CD14-positive monocyte (primary cell): ENCODE measurements around the gene SKIL. TPM values are rescaled to one million over a fixed set of nuclear protein-coding genes. Genes with fewer than 3 reads are reported as not detected.
A peak's percentile ranks its signal among the peaks of the same experiment; 100 is the strongest.

Experiments used
- DNase-seq, 3 donors: peaks; one replicate each; pipeline ENCODE4 v3.0.0-alpha.2; 2011 to 2022
- H2AFZ ChIP-seq: 2 replicates; pipeline ENCODE4 v1.6.0; 2012; ENCODE audit warnings: mild to moderate bottlenecking, low read depth, low read length, inconsistent platforms; ENCODE audit not compliant: insufficient read depth, poor library complexity, severe bottlenecking
- H3K27ac ChIP-seq, 2 donors: 1 replicate in 1 of 2; 2 replicates in 1 of 2; pipeline ENCODE4 v1.5.1; 2012 to 2013; ENCODE audit warnings: low read length in 2 of 2, control low read depth in 1 of 2, inconsistent platforms in 1 of 2, low read depth in 1 of 2, mild to moderate bottlenecking in 1 of 2
- H3K27me3 ChIP-seq, 2 donors: one replicate each; pipeline versions ENCODE4 v1.6.0 to v1.6.1; 2011 to 2013; ENCODE audit warnings: low read length in 2 of 2; ENCODE audit not compliant: control insufficient read depth in 2 of 2, insufficient read depth in 2 of 2
- H3K36me3 ChIP-seq, 2 donors: replicated peaks in 1 of 2; 1 replicate in 1 of 2; 2 replicates in 1 of 2; pipeline versions ENCODE4 v1.5.1 to v1.6.1; 2012 to 2013; ENCODE audit warnings: low read length in 2 of 2, control low read depth in 1 of 2, inconsistent platforms in 1 of 2, mild to moderate bottlenecking in 1 of 2; ENCODE audit not compliant: insufficient read depth in 2 of 2, control insufficient read depth in 1 of 2
- H3K4me1 ChIP-seq, 2 donors: 1 replicate in 1 of 2; 2 replicates in 1 of 2; pipeline versions ENCODE4 v1.5.1 to v1.6.1; 2012 to 2013; ENCODE audit warnings: low read length in 2 of 2, control low read depth in 1 of 2, inconsistent platforms in 1 of 2, mild to moderate bottlenecking in 1 of 2, moderate library complexity in 1 of 2; ENCODE audit not compliant: insufficient read depth in 2 of 2, control insufficient read depth in 1 of 2
- H3K4me2 ChIP-seq: replicated peaks from 2 replicates; pipeline ENCODE3; 2012; ENCODE audit warnings: low read length, moderate library complexity, mild to moderate bottlenecking; ENCODE audit not compliant: poor library complexity, severe bottlenecking; ENCODE audit errors: extremely low read depth
- H3K4me3 ChIP-seq, 3 experiments: fragments of 200-600 bp in 1 of 3; sonication (generic) in 1 of 3; replicated peaks in 1 of 3; 1 replicate in 2 of 3; 2 replicates in 1 of 3; pipeline ENCODE4 v1.5.1; 2011 to 2013; ENCODE audit warnings: low read length in 3 of 3, mild to moderate bottlenecking in 3 of 3, control low read depth in 2 of 3, low read depth in 2 of 3, inconsistent platforms in 1 of 3, moderate library complexity in 1 of 3
- H3K79me2 ChIP-seq: 2 replicates; pipeline ENCODE4 v1.6.0; 2012; ENCODE audit warnings: mild to moderate bottlenecking, control low read depth, inconsistent platforms, low read length, moderate library complexity; ENCODE audit not compliant: insufficient read depth
- H3K9ac ChIP-seq: 2 replicates; pipeline ENCODE4 v1.6.0; 2017; ENCODE audit warnings: low read length, mild to moderate bottlenecking; ENCODE audit not compliant: insufficient read depth, poor library complexity, severe bottlenecking
- H3K9me3 ChIP-seq, 2 donors: replicated peaks in 1 of 2; 1 replicate in 1 of 2; 2 replicates in 1 of 2; pipeline versions ENCODE4 v1.5.1 to v1.6.1; 2012 to 2013; ENCODE audit warnings: low read length in 2 of 2, control low read depth in 1 of 2; ENCODE audit not compliant: control insufficient read depth in 1 of 2, insufficient read depth in 1 of 2
- H4K20me1 ChIP-seq: 2 replicates; pipeline ENCODE4 v1.6.0; 2012; ENCODE audit warnings: mild to moderate bottlenecking, low read length, control low read depth, moderate library complexity; ENCODE audit not compliant: insufficient read depth
- H3K27ac Mint-ChIP-seq, 7 donors: one replicate each; pipeline ENCODE4 v1.8.0; 2020; ENCODE audit warnings: mild to moderate bottlenecking in 7 of 7, mixed read lengths in 7 of 7, moderate library complexity in 6 of 7, inconsistent platforms in 2 of 7
- H3K27me3 Mint-ChIP-seq, 3 donors: one replicate each; pipeline ENCODE4 v1.8.0; 2021 to 2022; ENCODE audit warnings: low read depth in 3 of 3, mild to moderate bottlenecking in 3 of 3, mixed read lengths in 3 of 3, moderate library complexity in 3 of 3, inconsistent platforms in 1 of 3
- H3K36me3 Mint-ChIP-seq, 2 donors: one replicate each; pipeline ENCODE4 v1.8.0; 2020; ENCODE audit warnings: mixed read lengths in 2 of 2, inconsistent platforms in 1 of 2, mild to moderate bottlenecking in 1 of 2
- H3K4me1 Mint-ChIP-seq: one replicate; pipeline ENCODE4 v1.8.0; 2020; ENCODE audit warnings: mild to moderate bottlenecking, mixed read lengths
- H3K4me3 Mint-ChIP-seq, 2 donors: one replicate each; pipeline ENCODE4 v1.8.0; 2020; ENCODE audit warnings: mild to moderate bottlenecking in 2 of 2, mixed read lengths in 2 of 2, moderate library complexity in 1 of 2
- H3K9me3 Mint-ChIP-seq, 7 donors: one replicate each; pipeline ENCODE4 v1.8.0; 2020 to 2022; ENCODE audit warnings: mixed read lengths in 7 of 7, mild to moderate bottlenecking in 6 of 7, moderate library complexity in 6 of 7, inconsistent platforms in 2 of 7
- WGBS: methylation state at CpG from one replicate; pipeline ENCODE4 v1.1.5; 2013; ENCODE audit warnings: missing lambda C conversion rate; ENCODE audit not compliant: insufficient coverage; 5-methylcytosine and 5-hydroxymethylcytosine counted together
- intact Hi-C, 2 donors: fragments of 100-400 bp; cut with micrococcal nuclease; formaldehyde crosslinking; loops; one replicate each; pipeline versions ENCODE4 v1.15.0 to v1.15.1; 2023
- polyA plus RNA-seq, 3 donors: library from polyadenylated mRNA; depleted of rRNA in 1 of 3; unstranded in 2 of 3; stranded (reverse) in 1 of 3; fragments of 300-500 nt in 2 of 3; fragments of >200 nt in 1 of 3; fragmentation: Illumina TruSeq in 2 of 3; gene quantifications; 1 replicate in 2 of 3; 2 replicates in 1 of 3; pipeline ENCODE4 v1.2.3, GENCODE V29; 2012 to 2021
- TF ChIP-seq, protein P1 (sequence below): fragments of 200-600 bp; IDR thresholded peaks from one replicate; pipeline ENCODE4 v1.8.0; 2022; ENCODE audit warnings: antibody characterized with exemption, mild to moderate bottlenecking

The SKIL gene
- polyA plus RNA-seq, 3 donors: 7.5 to 13.4 (median 9.2) TPM

DNA sequence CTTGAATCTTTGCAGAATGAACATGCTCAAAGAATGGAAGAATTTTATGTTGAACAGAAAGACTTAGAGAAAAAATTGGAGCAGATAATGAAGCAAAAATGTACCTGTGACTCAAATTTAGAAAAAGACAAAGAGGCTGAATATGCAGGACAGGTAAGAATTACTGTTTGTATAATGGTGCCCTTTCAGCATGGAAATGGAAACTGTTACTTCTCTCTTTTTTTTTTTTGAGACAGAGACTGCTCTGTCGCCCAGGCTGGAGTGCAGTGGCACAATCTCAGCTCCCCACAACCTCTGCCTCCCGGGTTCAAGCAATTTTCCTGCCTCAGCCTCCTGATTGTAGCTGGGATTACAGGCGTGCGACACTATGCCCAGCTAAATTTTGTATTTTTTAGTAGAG lies 33.6 kb downstream of the SKIL start:
- Histone ChIP-seq H3K36me3 (peaks cover 21 to 49% of the 10 kb centered on the region in 2 donors), H3K9ac (no peak overlapping the region), H2AFZ (no peak overlapping the region), H4K20me1 (peaks cover 17% of the 10 kb centered on the region), H3K4me2 (no peak overlapping the region), H3K27me3 (no peaks in the 10 kb centered on the region), H3K4me1 (no peaks in the 10 kb centered on the region), H3K9me3 (no peaks in the 10 kb centered on the region), H3K79me2 (no peaks in the 10 kb centered on the region), H3K4me3 (no peak overlapping the region), H3K27ac (no peak overlapping the region)
- Mint-ChIP-seq H3K36me3 (peaks cover 41 to 48% of the 10 kb centered on the region in 2 donors), H3K9me3 (peaks cover 0 to 11% (median 5%) of the 10 kb centered on the region in 7 donors), H3K4me3 (no peak overlapping the region), H3K27me3 (no peaks in the 10 kb centered on the region), H3K4me1 (no peaks in the 10 kb centered on the region), H3K27ac (peak overlapping the region in 1 of 7 donors; percentile 30)
- DNase-seq: no peak
- WGBS: no CpG with 5 or more reads among the region's 4 CpGs
- TF ChIP-seq, protein P1, sequence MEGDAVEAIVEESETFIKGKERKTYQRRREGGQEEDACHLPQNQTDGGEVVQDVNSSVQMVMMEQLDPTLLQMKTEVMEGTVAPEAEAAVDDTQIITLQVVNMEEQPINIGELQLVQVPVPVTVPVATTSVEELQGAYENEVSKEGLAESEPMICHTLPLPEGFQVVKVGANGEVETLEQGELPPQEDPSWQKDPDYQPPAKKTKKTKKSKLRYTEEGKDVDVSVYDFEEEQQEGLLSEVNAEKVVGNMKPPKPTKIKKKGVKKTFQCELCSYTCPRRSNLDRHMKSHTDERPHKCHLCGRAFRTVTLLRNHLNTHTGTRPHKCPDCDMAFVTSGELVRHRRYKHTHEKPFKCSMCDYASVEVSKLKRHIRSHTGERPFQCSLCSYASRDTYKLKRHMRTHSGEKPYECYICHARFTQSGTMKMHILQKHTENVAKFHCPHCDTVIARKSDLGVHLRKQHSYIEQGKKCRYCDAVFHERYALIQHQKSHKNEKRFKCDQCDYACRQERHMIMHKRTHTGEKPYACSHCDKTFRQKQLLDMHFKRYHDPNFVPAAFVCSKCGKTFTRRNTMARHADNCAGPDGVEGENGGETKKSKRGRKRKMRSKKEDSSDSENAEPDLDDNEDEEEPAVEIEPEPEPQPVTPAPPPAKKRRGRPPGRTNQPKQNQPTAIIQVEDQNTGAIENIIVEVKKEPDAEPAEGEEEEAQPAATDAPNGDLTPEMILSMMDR: no peak
- intact Hi-C loops: no loop called here

DNA sequence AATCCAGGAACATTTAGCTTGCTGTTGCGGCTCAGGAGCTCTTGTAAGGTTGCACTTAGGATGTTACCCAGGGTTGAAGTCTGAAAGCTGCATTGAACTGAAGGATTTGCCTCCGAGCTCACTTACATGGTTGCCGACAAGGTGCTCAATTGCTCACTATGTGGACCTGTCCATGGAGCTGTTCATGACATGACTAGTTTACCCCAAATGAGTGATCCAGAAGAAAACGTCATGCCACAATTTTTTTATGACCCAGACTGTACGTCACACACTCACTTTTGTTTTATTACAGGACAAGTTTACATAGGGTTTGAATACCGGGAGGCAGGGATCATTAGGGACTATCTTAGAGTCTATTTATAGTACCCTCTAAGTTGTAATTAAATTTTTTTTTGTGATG lies 40.2 kb downstream of the SKIL start:
- Histone ChIP-seq H3K79me2 (no peaks in the 10 kb centered on the region), H3K4me2 (no peak overlapping the region), H3K9me3 (no peaks in the 10 kb centered on the region), H3K4me1 (no peaks in the 10 kb centered on the region), H3K4me3 (no peak overlapping the region), H3K27ac (no peak overlapping the region), H3K27me3 (no peaks in the 10 kb centered on the region), H4K20me1 (peaks cover 5% of the 10 kb centered on the region), H2AFZ (no peak overlapping the region), H3K9ac (no peak overlapping the region), H3K36me3 (no peaks in the 10 kb centered on the region)
- WGBS: 100% methylated on average over 3 of the region's 6 CpGs
- no peak overlapping the region for H3K4me3 Mint-ChIP-seq
- no peak for DNase-seq
- H3K9me3 Mint-ChIP-seq: peaks cover 0 to 2% (median 0%) of the 10 kb centered on the region in 7 donors
- H3K27me3 Mint-ChIP-seq: no peaks in the 10 kb centered on the region
- no peaks in the 10 kb centered on the region for H3K4me1 Mint-ChIP-seq
- H3K27ac Mint-ChIP-seq: no peak overlapping the region
- TF ChIP-seq, protein P1: no peak
- H3K36me3 Mint-ChIP-seq: peaks cover 5 to 11% of the 10 kb centered on the region in 2 donors
- intact Hi-C loops: no loop called here
